Suprapubic skin (tissue), 4 donors: ENCODE data around the gene INSIG1. TPM values are rescaled to one million over a fixed set of nuclear protein-coding genes. Genes with fewer than 3 reads are reported as not detected.
A peak's percentile ranks its signal among the peaks of the same experiment; 100 is the strongest.

Experiments used
- DNase-seq, 2 donors: peaks; one replicate each; pipeline ENCODE4 v3.0.0-alpha.2; 2019; ENCODE audit warnings: low spot score in 2 of 2
- H3K27ac ChIP-seq: fragments of 200-600 bp; sonication (generic); one replicate; pipeline ENCODE4 v1.5.1; 2019
- H3K27me3 ChIP-seq: fragments of 200-600 bp; sonication (generic); one replicate; pipeline ENCODE4 v1.5.1; 2019
- H3K36me3 ChIP-seq: fragments of 200-600 bp; sonication (generic); one replicate; pipeline ENCODE4 v1.5.1; 2019
- H3K4me1 ChIP-seq: fragments of 200-600 bp; sonication (generic); one replicate; pipeline ENCODE4 v1.5.1; 2019
- H3K4me3 ChIP-seq: fragments of 200-600 bp; sonication (generic); one replicate; pipeline ENCODE4 v1.5.1; 2019; ENCODE audit warnings: mild to moderate bottlenecking
- H3K9me3 ChIP-seq: fragments of 200-600 bp; sonication (generic); one replicate; pipeline ENCODE4 v1.5.1; 2019
- EP300 ChIP-seq: sonication (generic); formaldehyde crosslinking; IDR thresholded peaks from one replicate; pipeline ENCODE4 v1.6.1; 2017; ENCODE audit warnings: antibody characterized with exemption
- POLR2A ChIP-seq, 2 donors: fragments of 450-650 bp; IDR thresholded peaks; one replicate each; pipeline ENCODE4 v1.6.1; 2017; ENCODE audit warnings: antibody characterized with exemption in 2 of 2, mild to moderate bottlenecking in 2 of 2, moderate library complexity in 2 of 2
- POLR2AphosphoS5 ChIP-seq, 3 donors: sonication (generic); formaldehyde crosslinking; IDR thresholded peaks; one replicate each; pipeline ENCODE4 v1.6.1; 2017; ENCODE audit warnings: antibody characterized with exemption in 3 of 3
- WGBS: methylation state at CpG from one replicate; pipeline ENCODE4 v1.1.5; 2018; 5-methylcytosine and 5-hydroxymethylcytosine counted together
- total RNA-seq, 4 donors: library from RNA; depleted of rRNA; stranded (reverse); fragments of >200 nt; gene quantifications; one replicate each; pipeline ENCODE4 v1.1.0, GENCODE V29; 2016
- TF ChIP-seq, protein P1 (sequence below), 2 donors: fragments of 200-600 bp in 1 of 2; fragments of 450-650 bp in 1 of 2; sonication (generic) in 1 of 2; IDR thresholded peaks; one replicate each; pipeline ENCODE4 v1.5.1; 2016 to 2019; ENCODE audit warnings: antibody characterized with exemption in 2 of 2, mild to moderate bottlenecking in 1 of 2, moderate library complexity in 1 of 2

INSIG1 gene
- total RNA-seq, 4 donors from 2014 or later, result 32.0 to 130 (median 95.3) TPM

DNA sequence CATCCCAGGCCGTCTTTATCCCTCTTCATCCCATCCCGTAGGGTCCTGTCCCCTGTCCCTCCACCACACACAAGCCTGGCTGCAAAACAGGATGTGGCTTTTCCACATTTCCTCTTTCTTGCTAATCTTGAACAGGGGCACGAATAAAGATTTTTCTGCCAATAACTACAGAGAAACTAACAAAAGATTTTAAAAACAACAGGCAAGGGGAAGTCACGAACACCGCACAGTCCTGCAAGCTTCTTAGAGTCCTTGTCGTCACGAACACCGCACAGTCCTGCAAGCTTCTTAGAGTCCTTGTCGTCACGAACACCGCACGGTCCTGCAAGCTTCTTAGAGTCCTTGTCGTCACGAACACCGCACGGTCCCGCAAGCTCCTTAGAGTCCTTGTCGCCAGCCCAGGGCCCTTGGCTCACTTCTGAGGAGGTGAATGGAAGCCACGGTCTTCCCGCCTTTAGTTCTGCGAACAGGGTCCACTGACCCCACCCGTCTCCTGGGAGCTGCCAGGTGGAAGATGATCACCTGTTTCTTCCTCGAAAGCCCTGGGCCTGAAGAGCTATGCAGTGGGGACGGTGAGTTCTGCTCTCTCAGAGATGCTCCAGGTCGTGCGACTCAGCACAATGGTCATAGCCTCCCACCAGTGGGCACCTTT is 10.3 kb upstream of the INSIG1 start:
- TF ChIP-seq EP300, result no peak
- TF ChIP-seq, protein P1, sequence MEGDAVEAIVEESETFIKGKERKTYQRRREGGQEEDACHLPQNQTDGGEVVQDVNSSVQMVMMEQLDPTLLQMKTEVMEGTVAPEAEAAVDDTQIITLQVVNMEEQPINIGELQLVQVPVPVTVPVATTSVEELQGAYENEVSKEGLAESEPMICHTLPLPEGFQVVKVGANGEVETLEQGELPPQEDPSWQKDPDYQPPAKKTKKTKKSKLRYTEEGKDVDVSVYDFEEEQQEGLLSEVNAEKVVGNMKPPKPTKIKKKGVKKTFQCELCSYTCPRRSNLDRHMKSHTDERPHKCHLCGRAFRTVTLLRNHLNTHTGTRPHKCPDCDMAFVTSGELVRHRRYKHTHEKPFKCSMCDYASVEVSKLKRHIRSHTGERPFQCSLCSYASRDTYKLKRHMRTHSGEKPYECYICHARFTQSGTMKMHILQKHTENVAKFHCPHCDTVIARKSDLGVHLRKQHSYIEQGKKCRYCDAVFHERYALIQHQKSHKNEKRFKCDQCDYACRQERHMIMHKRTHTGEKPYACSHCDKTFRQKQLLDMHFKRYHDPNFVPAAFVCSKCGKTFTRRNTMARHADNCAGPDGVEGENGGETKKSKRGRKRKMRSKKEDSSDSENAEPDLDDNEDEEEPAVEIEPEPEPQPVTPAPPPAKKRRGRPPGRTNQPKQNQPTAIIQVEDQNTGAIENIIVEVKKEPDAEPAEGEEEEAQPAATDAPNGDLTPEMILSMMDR (IDR thresholded peaks at IDR 0.05), result no peak
- no peak for TF ChIP-seq POLR2AphosphoS5 (IDR thresholded peaks at IDR 0.05)
- TF ChIP-seq POLR2A (IDR thresholded peaks at IDR 0.05), result no peak
- Histone ChIP-seq H3K27ac (no peak overlapping the region), H3K36me3 (no peaks in the 10 kb centered on the region), H3K9me3 (no peaks in the 10 kb centered on the region), H3K27me3 (no peaks in the 10 kb centered on the region), H3K4me3 (no peak overlapping the region), H3K4me1 (no peaks in the 10 kb centered on the region)
- DNase-seq, result no peak
- 86% methylated on average over 26 of the region's 26 CpGs for WGBS

DNA sequence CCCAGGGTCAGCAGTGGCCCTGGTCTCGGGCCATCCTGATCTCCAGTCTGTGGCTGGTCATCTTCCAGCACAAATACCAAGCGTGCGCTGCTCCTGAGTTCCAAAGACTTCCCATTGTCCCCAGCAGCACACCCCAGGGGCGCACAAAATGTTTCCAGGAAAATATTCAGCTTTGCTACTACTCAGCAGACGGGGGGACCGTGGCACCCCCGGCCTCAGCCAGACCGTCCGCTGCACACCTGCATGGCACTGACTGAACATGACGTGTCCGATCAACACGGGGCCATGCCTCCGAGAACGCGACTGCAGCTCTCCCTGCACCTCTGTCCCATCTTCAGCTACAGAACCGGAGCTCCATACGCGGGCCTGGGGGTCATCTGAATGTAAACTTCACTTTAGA is 9.6 kb upstream of the INSIG1 start:
- H3K9me3 ChIP-seq, result no peaks in the 10 kb centered on the region
- no peak overlapping the region for H3K27ac ChIP-seq
- no peak overlapping the region for H3K4me3 ChIP-seq
- WGBS, result 90% methylated on average over 18 of the region's 18 CpGs
- no peaks in the 10 kb centered on the region for H3K36me3 ChIP-seq
- H3K27me3 ChIP-seq, result no peaks in the 10 kb centered on the region
- DNase-seq, result no peak
- no peaks in the 10 kb centered on the region for H3K4me1 ChIP-seq
- TF ChIP-seq POLR2A (IDR thresholded peaks at IDR 0.05) (no peak), POLR2AphosphoS5 (IDR thresholded peaks at IDR 0.05) (no peak), EP300 (no peak)
- TF ChIP-seq, protein P1 (IDR thresholded peaks at IDR 0.05), result no peak

DNA sequence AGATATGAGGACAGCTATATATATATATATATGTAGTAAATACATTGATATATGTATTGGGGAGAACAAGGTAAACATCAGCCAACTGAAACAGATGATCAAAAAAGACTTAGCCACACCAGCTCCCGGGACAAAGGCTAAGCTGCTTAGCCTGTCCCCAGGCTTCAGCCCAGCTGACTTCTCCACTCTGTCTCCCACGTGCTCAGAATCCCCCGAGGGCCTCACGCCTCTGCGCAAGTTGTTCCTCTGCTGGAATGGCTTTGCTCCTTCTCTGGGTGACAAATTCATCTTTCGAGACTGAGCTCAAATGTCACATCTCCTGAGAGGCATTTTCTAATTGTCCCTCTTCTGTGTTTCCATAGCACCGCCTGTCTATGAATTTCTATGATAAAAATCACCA is 8.6 kb upstream of the INSIG1 start:
- no peaks in the 10 kb centered on the region for H3K4me1 ChIP-seq
- no peaks in the 10 kb centered on the region for H3K27me3 ChIP-seq
- WGBS, result 76% methylated on average over 7 of the region's 7 CpGs
- no peaks in the 10 kb centered on the region for H3K36me3 ChIP-seq
- no peak overlapping the region for H3K27ac ChIP-seq
- no peak for DNase-seq
- TF ChIP-seq POLR2A (IDR thresholded peaks at IDR 0.05) (no peak), POLR2AphosphoS5 (IDR thresholded peaks at IDR 0.05) (no peak), EP300 (no peak)
- TF ChIP-seq, protein P1 (IDR thresholded peaks at IDR 0.05), result no peak
- no peak overlapping the region for H3K4me3 ChIP-seq
- H3K9me3 ChIP-seq, result no peaks in the 10 kb centered on the region

DNA sequence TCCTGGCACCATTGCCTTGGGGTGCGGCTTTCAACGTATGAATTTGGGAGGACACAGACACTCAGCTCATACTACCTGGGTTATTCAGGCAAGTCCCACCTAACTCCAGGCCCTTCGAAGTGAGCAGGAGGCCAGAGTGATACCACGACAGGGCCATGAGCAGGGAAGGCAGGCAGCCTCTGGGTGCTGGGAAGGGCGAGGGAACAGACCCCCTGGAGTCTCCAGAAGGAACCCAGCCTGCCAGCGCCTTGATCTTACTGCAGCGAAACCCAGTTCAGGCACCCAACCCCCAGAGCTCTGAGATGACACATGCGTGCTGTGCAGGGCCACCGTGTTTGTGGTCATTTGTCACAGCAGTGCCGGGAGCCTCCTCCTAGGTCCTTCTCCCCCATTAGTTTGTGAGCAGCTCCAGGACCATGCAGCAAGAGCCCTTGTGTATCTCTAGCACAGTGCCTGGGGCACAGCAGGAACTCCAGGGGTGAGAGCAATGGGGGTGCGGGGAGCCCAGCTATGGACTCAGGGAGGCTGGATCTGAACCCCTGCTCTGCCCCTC is 7.7 kb upstream of the INSIG1 start:
- Histone ChIP-seq H3K27me3 (no peaks in the 10 kb centered on the region), H3K9me3 (no peaks in the 10 kb centered on the region), H3K27ac (no peak overlapping the region), H3K4me1 (no peaks in the 10 kb centered on the region), H3K36me3 (no peaks in the 10 kb centered on the region), H3K4me3 (no peak overlapping the region)
- WGBS, result 94% methylated on average over 8 of the region's 11 CpGs
- peak in 1 of 2 donors; percentile 40 for DNase-seq
- TF ChIP-seq, protein P1 (IDR thresholded peaks at IDR 0.05), result no peak
- TF ChIP-seq POLR2A (IDR thresholded peaks at IDR 0.05), result no peak
- TF ChIP-seq POLR2AphosphoS5 (IDR thresholded peaks at IDR 0.05), result no peak
- no peak for TF ChIP-seq EP300

DNA sequence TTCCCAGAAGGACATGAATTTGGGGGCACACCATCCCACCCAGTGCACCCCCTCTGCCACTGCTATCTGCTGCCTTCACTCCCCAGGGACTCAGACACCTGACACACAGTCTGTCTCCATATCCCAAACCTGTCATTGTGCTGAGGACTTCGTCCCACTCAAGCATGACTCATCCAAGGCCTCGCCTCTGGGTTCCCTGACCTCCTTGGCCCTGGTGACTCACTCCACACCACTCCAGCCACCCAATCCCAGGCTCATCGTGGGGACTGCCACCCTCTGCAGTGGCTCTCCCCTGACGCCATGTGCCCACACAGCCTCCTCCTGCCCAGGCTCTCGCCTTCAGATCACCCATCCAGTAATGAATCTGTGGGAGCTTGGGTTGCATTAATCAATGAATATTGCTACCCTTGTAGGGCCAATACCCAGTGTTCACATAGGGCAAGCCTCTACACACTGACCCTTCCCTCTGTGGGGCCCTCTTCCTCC is 6.6 kb upstream of the INSIG1 start:
- Histone ChIP-seq H3K27me3 (no peaks in the 10 kb centered on the region), H3K36me3 (no peaks in the 10 kb centered on the region), H3K27ac (no peak overlapping the region), H3K9me3 (no peaks in the 10 kb centered on the region), H3K4me3 (no peak overlapping the region), H3K4me1 (no peaks in the 10 kb centered on the region)
- 70% methylated on average over 5 of the region's 5 CpGs for WGBS
- no peak for TF ChIP-seq POLR2AphosphoS5 (IDR thresholded peaks at IDR 0.05)
- no peak for TF ChIP-seq POLR2A (IDR thresholded peaks at IDR 0.05)
- TF ChIP-seq, protein P1 (IDR thresholded peaks at IDR 0.05), result no peak
- no peak for TF ChIP-seq EP300
- no peak for DNase-seq
